Activated CD4-positive, alpha-beta T cell treated with anti-CD3 and anti-CD28 coated beads, Interleukin-2, amount 10 ng/mL, durations not matched to agents 24 days and 14 days (primary cell): ENCODE results near the gene OR2T33. TPM values are rescaled to one million over a fixed set of nuclear protein-coding genes. Genes with fewer than 3 reads are reported as not detected.

ENCODE experiments used
- DNase-seq: peaks from one replicate; pipeline ENCODE4 v3.0.0; 2022
- H3K27ac Mint-ChIP-seq: one replicate; pipeline ENCODE4 v1.8.0; 2022; ENCODE audit warnings: mild to moderate bottlenecking, mixed read lengths
- H3K27me3 Mint-ChIP-seq: one replicate; pipeline ENCODE4 v1.8.0; 2022; ENCODE audit warnings: mixed read lengths
- H3K36me3 Mint-ChIP-seq: one replicate; pipeline ENCODE4 v1.8.0; 2022; ENCODE audit warnings: low read depth, mild to moderate bottlenecking, mixed read lengths
- H3K4me1 Mint-ChIP-seq: one replicate; pipeline ENCODE4 v1.8.0; 2021; ENCODE audit warnings: mixed read lengths
- H3K4me3 Mint-ChIP-seq: one replicate; pipeline ENCODE4 v1.8.0; 2022; ENCODE audit warnings: mild to moderate bottlenecking, moderate library complexity, mixed read lengths
- H3K9me3 Mint-ChIP-seq: one replicate; pipeline ENCODE4 v1.8.0; 2021; ENCODE audit warnings: mixed read lengths
- intact Hi-C: fragments of 100-400 bp; cut with micrococcal nuclease; formaldehyde crosslinking; loops from one replicate; pipeline ENCODE4 v1.15.1; 2023
- total RNA-seq: library from RNA; stranded (reverse); gene quantifications from 2 replicates; pipeline ENCODE4 v1.2.3, GENCODE V29; 2022

Gene OR2T33
- total RNA-seq, 1 donor from 2014 or later = not detected

- intact Hi-C loops = no loop called here
- Mint-ChIP-seq H3K4me1 (no peaks in the 10 kb centered on the region), H3K27ac (no peak overlapping the region), H3K36me3 (no peaks in the 10 kb centered on the region), H3K4me3 (no peak overlapping the region), H3K9me3 (no peaks in the 10 kb centered on the region), H3K27me3 (no peaks in the 10 kb centered on the region)
- no peak for DNase-seq
These were observed 52.2 kb downstream of the OR2T33 start for GRCh38 chr1:248225537-248225936.

Other genes with a start within 250 kb of the OR2T33 start
- gene OR2L2, start 247.9 kb downstream of the OR2T33 start, total RNA-seq = 0.07 TPM in 2 replicates
- not detected in 2 replicates for gene OR2L3, start 231.1 kb downstream of the OR2T33 start, total RNA-seq
- not detected in 2 replicates for gene OR2L13, start 182.8 kb downstream of the OR2T33 start, total RNA-seq
- gene OR2M5, start 132.8 kb downstream of the OR2T33 start, total RNA-seq = not detected in 2 replicates
- gene OR2M2, start 103.2 kb downstream of the OR2T33 start, total RNA-seq = not detected in 2 replicates
- not detected in 2 replicates for gene OR2M3, start 80.7 kb downstream of the OR2T33 start, total RNA-seq
- not detected in 2 replicates for gene OR2M4, start 46.6 kb downstream of the OR2T33 start, total RNA-seq
- not detected in 2 replicates for gene OR2T12, start 25.4 kb upstream of the OR2T33 start, total RNA-seq
- gene OR2M7, start 46.6 kb upstream of the OR2T33 start, total RNA-seq = not detected in 2 replicates
- gene OR14C36, start 70.8 kb upstream of the OR2T33 start, total RNA-seq = not detected in 2 replicates
- not detected in 2 replicates for gene OR2T4, start 83.7 kb upstream of the OR2T33 start, total RNA-seq
- gene OR2T6, start 97.8 kb upstream of the OR2T33 start, total RNA-seq = not detected in 2 replicates
- gene OR2T1, start 125.1 kb upstream of the OR2T33 start, total RNA-seq = not detected in 2 replicates
- gene OR2T2, start 167.7 kb upstream of the OR2T33 start, total RNA-seq = not detected in 2 replicates
- not detected in 2 replicates for gene OR2T3, start 195.4 kb upstream of the OR2T33 start, total RNA-seq
- gene OR2T5, start 210.6 kb upstream of the OR2T33 start, total RNA-seq = not detected in 2 replicates
- not detected in 2 replicates for gene OR2G6, start 230.1 kb upstream of the OR2T33 start, total RNA-seq